Thyroid gland (tissue), 4 donors: ENCODE data around the gene SUSD2. TPM values are rescaled to one million over a fixed set of nuclear protein-coding genes. Genes with fewer than 3 reads are reported as not detected.

Experiments
- DNase-seq, 2 donors: peaks; one replicate each; pipeline ENCODE4 v3.0.0-alpha.2; 2019
- H3K27ac ChIP-seq, 3 donors: fragments of 200-600 bp; sonication (generic); 1 replicate in 2 of 3; 2 replicates in 1 of 3; pipeline ENCODE4 v1.5.1; 2016 to 2019; ENCODE audit warnings: mild to moderate bottlenecking in 1 of 3, moderate library complexity in 1 of 3
- H3K27me3 ChIP-seq: fragments of 200-600 bp; sonication (generic); one replicate; pipeline ENCODE4 v1.5.1; 2019
- H3K36me3 ChIP-seq, 2 donors: fragments of 200-600 bp; sonication (generic); one replicate each; pipeline ENCODE4 v1.5.1; 2016 to 2019
- H3K4me1 ChIP-seq, 2 donors: fragments of 200-600 bp; sonication (generic); one replicate each; pipeline ENCODE4 v1.5.1; 2017 to 2019
- H3K4me3 ChIP-seq, 3 donors: fragments of 200-600 bp; sonication (generic); replicated peaks in 1 of 3; 1 replicate in 2 of 3; 2 replicates in 1 of 3; pipeline ENCODE4 v1.5.1; 2016; ENCODE audit warnings: mild to moderate bottlenecking in 1 of 3
- H3K9me3 ChIP-seq: fragments of 200-600 bp; sonication (generic); one replicate; pipeline ENCODE4 v1.5.1; 2017
- POLR2A ChIP-seq, 2 donors: fragments of 450-650 bp; IDR thresholded peaks; one replicate each; pipeline ENCODE4 v1.6.1; 2017; ENCODE audit warnings: antibody characterized with exemption in 2 of 2, mild to moderate bottlenecking in 2 of 2, moderate library complexity in 1 of 2
- WGBS, 2 donors: methylation state at CpG; one replicate each; pipeline ENCODE4 v1.1.5; 2017; 5-methylcytosine and 5-hydroxymethylcytosine counted together
- intact Hi-C: fragments of 100-400 bp; cut with DNase I; formaldehyde crosslinking; loops from one replicate; pipeline ENCODE4 v1.15.1; 2023
- total RNA-seq, 4 donors: library from RNA; depleted of rRNA; stranded (reverse); fragments of >200 nt; gene quantifications; one replicate each; pipeline ENCODE4 v1.2.3, GENCODE V29; 2016
- TF ChIP-seq, protein P1 (sequence below), 6 experiments: fragments of 200-600 bp in 3 of 6; fragments of 450-650 bp in 3 of 6; sonication (generic) in 3 of 6; IDR thresholded peaks; one replicate each; pipeline ENCODE4 v1.5.1; 2016 to 2019; ENCODE audit warnings: antibody characterized with exemption in 6 of 6, mild to moderate bottlenecking in 2 of 6, inconsistent platforms in 1 of 6, moderate library complexity in 1 of 6

SUSD2 gene
- total RNA-seq, 4 donors from 2014 or later, result 9.5 to 22.5 (median 15.1) TPM

DNA sequence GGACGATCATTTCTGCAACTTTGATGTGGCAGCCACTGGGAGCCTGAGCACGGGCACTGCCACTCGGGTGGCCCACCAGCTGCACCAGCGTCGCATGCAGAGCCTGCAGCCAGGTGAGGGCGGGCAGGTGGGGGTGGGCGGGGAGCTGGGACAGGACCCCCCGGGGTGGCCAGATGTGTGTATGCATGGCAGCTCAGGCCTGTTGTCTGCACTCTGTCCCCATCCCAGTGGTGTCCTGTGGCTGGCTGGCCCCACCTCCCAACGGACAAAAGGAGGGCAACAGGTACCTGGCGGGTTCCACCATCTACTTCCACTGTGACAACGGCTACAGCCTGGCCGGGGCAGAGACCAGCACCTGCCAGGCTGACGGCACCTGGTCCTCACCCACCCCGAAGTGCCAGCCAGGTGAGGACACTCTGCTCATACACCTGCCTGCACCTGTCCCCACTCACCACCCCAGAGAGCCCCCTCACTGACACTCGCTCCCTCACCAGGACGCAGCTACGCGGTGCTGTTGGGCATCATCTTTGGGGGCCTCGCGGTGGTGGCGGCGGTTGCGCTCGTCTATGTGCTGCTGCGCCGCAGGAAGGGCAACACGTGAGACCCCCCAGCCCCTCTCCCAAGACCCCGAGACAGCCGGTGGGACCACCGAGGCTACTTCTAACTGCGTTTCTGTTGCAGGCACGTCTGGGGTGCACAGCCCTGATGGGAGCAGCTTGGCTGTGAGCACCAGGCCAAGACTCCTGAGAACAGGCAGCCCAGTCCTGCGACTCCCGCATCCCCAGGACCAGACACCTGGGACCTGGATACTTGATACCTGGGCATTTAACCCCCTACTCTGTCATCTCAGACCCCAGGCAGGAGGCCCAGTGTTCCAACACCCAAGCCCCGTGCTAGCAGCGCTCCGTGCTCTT is 6.7 kb downstream of the SUSD2 start:
- H3K36me3 ChIP-seq, result no peaks in the 10 kb centered on the region
- 91 to 92% methylated on average over 18 to 30 of the region's 37 CpGs for WGBS, 2 donors
- no peaks in the 10 kb centered on the region for H3K9me3 ChIP-seq
- peaks cover 18 to 32% of the 10 kb centered on the region in 2 donors for H3K4me1 ChIP-seq
- peak overlapping the region in 2 of 3 donors; percentile 87 to 91 for H3K27ac ChIP-seq
- intact Hi-C loops, result loop anchor here (2.0 kb wide), 1 partner anchor 59 kb away; no protein-coding TSS in a partner anchor
- no peak for DNase-seq
- no peaks in the 10 kb centered on the region for H3K27me3 ChIP-seq
- TF ChIP-seq, protein P1, sequence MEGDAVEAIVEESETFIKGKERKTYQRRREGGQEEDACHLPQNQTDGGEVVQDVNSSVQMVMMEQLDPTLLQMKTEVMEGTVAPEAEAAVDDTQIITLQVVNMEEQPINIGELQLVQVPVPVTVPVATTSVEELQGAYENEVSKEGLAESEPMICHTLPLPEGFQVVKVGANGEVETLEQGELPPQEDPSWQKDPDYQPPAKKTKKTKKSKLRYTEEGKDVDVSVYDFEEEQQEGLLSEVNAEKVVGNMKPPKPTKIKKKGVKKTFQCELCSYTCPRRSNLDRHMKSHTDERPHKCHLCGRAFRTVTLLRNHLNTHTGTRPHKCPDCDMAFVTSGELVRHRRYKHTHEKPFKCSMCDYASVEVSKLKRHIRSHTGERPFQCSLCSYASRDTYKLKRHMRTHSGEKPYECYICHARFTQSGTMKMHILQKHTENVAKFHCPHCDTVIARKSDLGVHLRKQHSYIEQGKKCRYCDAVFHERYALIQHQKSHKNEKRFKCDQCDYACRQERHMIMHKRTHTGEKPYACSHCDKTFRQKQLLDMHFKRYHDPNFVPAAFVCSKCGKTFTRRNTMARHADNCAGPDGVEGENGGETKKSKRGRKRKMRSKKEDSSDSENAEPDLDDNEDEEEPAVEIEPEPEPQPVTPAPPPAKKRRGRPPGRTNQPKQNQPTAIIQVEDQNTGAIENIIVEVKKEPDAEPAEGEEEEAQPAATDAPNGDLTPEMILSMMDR (IDR thresholded peaks at IDR 0.05), result no peak
- no peak for TF ChIP-seq POLR2A (IDR thresholded peaks at IDR 0.05)
- H3K4me3 ChIP-seq, result no peak overlapping the region

DNA sequence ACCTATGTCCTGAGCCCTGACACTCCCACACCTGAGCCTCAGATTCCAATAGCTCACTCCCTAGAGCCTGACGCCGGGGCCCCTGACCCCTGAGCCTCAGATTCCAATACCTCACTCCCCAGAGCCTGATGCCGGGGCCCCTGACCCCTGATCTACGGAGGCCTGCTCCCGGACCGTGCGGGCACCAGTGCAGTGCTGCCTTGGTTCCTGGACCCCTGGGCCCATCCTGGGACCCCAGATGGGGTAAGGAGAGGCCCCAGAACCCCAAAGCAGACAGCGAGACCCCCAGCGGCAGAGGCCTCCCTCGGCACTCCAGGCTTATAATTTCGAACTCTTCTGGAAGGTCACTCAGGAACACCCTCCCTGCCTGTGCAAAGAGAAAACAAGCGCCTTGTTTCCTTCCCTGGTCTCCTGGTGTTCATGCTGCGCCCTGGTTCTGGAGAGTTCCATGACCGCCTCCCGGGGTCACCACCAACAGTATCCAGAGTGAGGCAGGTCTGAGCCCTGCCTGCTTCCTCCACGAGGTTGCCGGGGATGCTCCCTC is 7.5 kb downstream of the SUSD2 start:
- intact Hi-C loops, result loop anchor here (2.0 kb wide), 1 partner anchor 58 kb away; no protein-coding TSS in a partner anchor
- Histone ChIP-seq H3K36me3 (no peaks in the 10 kb centered on the region), H3K4me1 (peaks cover 18 to 32% of the 10 kb centered on the region in 2 donors), H3K27me3 (no peaks in the 10 kb centered on the region), H3K27ac (peak overlapping the region; percentile 56 to 91 (median 87)), H3K4me3 (no peak overlapping the region), H3K9me3 (no peaks in the 10 kb centered on the region)
- WGBS, 2 donors, result 75 to 80% methylated on average over 9 to 10 of the region's 17 CpGs
- TF ChIP-seq, protein P1 (IDR thresholded peaks at IDR 0.05), result no peak
- no peak for TF ChIP-seq POLR2A (IDR thresholded peaks at IDR 0.05)
- DNase-seq, result no peak

DNA sequence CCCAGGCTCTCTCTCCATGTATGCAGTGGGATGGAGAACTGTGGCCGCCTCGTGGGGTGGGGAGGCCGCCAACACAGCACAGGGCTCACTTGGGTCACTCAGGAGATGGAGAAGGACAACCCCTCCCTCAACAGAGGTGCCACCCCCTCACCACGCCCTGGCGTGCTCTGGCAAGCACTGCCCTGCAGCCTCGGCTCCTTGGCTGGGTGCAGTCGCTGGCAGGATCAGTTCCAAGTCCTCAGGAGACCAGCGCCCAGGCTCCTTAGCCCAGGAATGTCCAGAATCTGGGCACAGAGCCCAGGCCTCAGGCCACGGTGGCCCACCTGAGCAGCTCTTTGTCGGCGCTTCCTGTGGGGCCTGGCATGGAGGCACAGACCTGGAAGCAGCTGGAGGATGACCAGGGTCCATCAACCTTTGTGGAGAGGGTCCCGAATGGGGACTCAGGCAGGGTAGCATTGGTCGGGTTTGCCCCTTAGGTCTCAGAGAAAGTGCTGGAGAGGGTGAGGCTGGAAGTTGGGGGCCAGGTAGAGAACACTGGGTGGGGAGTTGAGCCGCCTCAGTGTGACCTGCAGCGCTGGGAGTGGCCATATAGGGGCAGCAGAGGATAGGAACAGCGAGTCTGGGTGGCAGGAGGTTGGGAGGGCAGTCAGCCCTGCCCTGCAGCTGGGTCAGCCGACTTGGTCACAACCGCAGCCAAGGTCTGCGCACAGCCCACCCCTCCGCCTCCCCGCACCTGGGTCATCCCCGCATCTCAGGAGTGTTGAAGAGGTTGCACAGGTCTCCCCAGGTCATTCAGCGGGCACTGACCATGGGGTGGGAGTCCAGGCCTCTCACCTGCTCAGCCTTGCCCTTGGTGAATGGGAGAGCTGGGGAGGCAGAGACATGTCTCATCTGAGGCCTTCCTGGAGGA is 8.2 kb downstream of the SUSD2 start:
- peak; percentile 98 to 99 for DNase-seq
- Histone ChIP-seq H3K27ac (peak overlapping the region; percentile 87 to 93 (median 91)), H3K27me3 (no peaks in the 10 kb centered on the region), H3K9me3 (no peaks in the 10 kb centered on the region), H3K36me3 (no peaks in the 10 kb centered on the region), H3K4me3 (no peak overlapping the region), H3K4me1 (peaks cover 18 to 32% of the 10 kb centered on the region in 2 donors)
- TF ChIP-seq, protein P1 (IDR thresholded peaks at IDR 0.05), result peak; percentile 62 to 100 (median 94)
- TF ChIP-seq POLR2A (IDR thresholded peaks at IDR 0.05), result no peak
- intact Hi-C loops, result loop anchor here (2.0 kb wide), 1 partner anchor 57 kb away; no protein-coding TSS in a partner anchor
- 8 to 45% methylated on average over 6 to 12 of the region's 23 CpGs for WGBS, 2 donors

DNA sequence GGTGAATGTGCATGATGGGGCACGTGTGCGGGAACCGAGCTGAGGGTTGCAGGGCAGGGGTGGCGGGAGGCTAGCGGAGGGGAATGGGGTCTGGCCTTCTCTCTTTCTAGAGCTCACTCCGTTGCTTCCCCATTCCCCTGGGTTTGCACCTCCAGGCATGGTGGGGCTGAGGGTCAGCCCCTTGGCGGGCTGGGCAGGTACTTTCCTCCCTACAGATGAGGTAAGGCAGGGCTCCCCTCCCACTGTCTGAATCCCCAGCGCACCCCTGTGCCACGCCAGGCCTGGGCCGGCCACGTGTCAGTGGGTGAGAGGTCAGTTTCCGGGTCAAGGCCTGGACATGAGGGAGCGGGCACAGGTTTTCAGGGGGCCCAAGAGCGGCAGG is 8.9 kb downstream of the SUSD2 start:
- TF ChIP-seq, protein P1 (IDR thresholded peaks at IDR 0.05), result no peak
- TF ChIP-seq POLR2A (IDR thresholded peaks at IDR 0.05), result no peak
- Histone ChIP-seq H3K4me1 (peaks cover 18 to 32% of the 10 kb centered on the region in 2 donors), H3K4me3 (no peak overlapping the region), H3K27me3 (no peaks in the 10 kb centered on the region), H3K9me3 (no peaks in the 10 kb centered on the region), H3K27ac (peak overlapping the region; percentile 87 to 93 (median 91)), H3K36me3 (no peaks in the 10 kb centered on the region)
- WGBS, 2 donors, result 80 to 81% methylated on average over 12 to 14 of the region's 14 CpGs
- no peak for DNase-seq
- intact Hi-C loops, result no loop called here
